Liver (tissue), 9 donors: ENCODE data around the gene CDC14A. TPM values are rescaled to one million over a fixed set of nuclear protein-coding genes. Genes with fewer than 3 reads are reported as not detected.

ENCODE experiments used
- DNase-seq: peaks from one replicate; pipeline ENCODE4 v3.0.0-alpha.2; 2017; ENCODE audit warnings: low spot score
- H3K27ac ChIP-seq, 2 donors: one replicate each; pipeline ENCODE4 v1.7.0; 2013; ENCODE audit warnings: inconsistent platforms in 2 of 2, low read length in 2 of 2, control low read depth in 1 of 2, low read depth in 1 of 2, mild to moderate bottlenecking in 1 of 2
- H3K27me3 ChIP-seq, 4 donors: one replicate each; pipeline versions ENCODE4 v1.6.1 to v1.7.0; 2013; ENCODE audit warnings: low read length in 3 of 4, inconsistent platforms in 1 of 4, mild to moderate bottlenecking in 1 of 4, moderate library complexity in 1 of 4; ENCODE audit not compliant: control insufficient read depth in 4 of 4, insufficient read depth in 4 of 4
- H3K36me3 ChIP-seq, 4 donors: one replicate each; pipeline versions ENCODE4 v1.6.1 to v1.7.0; 2013; ENCODE audit warnings: low read length in 3 of 4, mild to moderate bottlenecking in 3 of 4, low read depth in 1 of 4, moderate library complexity in 1 of 4; ENCODE audit not compliant: control insufficient read depth in 4 of 4, insufficient read depth in 3 of 4
- H3K4me1 ChIP-seq, 4 donors: one replicate each; pipeline versions ENCODE4 v1.6.1 to v1.7.0; 2013; ENCODE audit warnings: low read length in 3 of 4, mild to moderate bottlenecking in 3 of 4, moderate library complexity in 1 of 4; ENCODE audit not compliant: control insufficient read depth in 4 of 4, insufficient read depth in 4 of 4
- H3K4me3 ChIP-seq, 3 donors: one replicate each; pipeline versions ENCODE4 v1.6.1 to v1.7.0; 2013; ENCODE audit warnings: low read length in 3 of 3, control low read depth in 1 of 3, low read depth in 1 of 3, mild to moderate bottlenecking in 1 of 3
- H3K9ac ChIP-seq, 2 donors: one replicate each; pipeline ENCODE4 v1.7.0; 2013; ENCODE audit warnings: low read length in 2 of 2, mild to moderate bottlenecking in 2 of 2, moderate library complexity in 2 of 2, control low read depth in 1 of 2, low read depth in 1 of 2
- H3K9me3 ChIP-seq, 4 donors: one replicate each; pipeline versions ENCODE4 v1.6.1 to v1.7.0; 2013; ENCODE audit warnings: low read length in 3 of 4; ENCODE audit not compliant: control insufficient read depth in 4 of 4
- ATF3 ChIP-seq: IDR thresholded peaks from 2 replicates; pipeline ENCODE4 v1.6.1; 2016; ENCODE audit warnings: antibody characterized with exemption
- EGR1 ChIP-seq, 2 donors: IDR thresholded peaks; 2 replicates each; pipeline ENCODE4 v1.6.1; 2016 to 2018; ENCODE audit warnings: antibody characterized with exemption in 2 of 2, low read depth in 2 of 2
- FOXA1 ChIP-seq: IDR thresholded peaks from 2 replicates; pipeline ENCODE4 v1.6.1; 2016; ENCODE audit warnings: antibody characterized with exemption
- GABPA ChIP-seq, 2 donors: IDR thresholded peaks in 1 of 2; conservative IDR thresholded peaks in 1 of 2; 2 replicates each; pipeline ENCODE4 v1.6.1; 2016; ENCODE audit warnings: antibody characterized with exemption in 2 of 2, mild to moderate bottlenecking in 1 of 2, moderate library complexity in 1 of 2
- HNF4A ChIP-seq, 2 donors: conservative IDR thresholded peaks; 2 replicates each; pipeline ENCODE4 v1.6.1; 2016; ENCODE audit warnings: antibody characterized with exemption in 2 of 2, mild to moderate bottlenecking in 2 of 2
- HNF4G ChIP-seq: IDR thresholded peaks from 2 replicates; pipeline ENCODE4 v1.6.1; 2016; ENCODE audit warnings: antibody characterized with exemption
- JUND ChIP-seq, 2 donors: IDR thresholded peaks; 2 replicates each; pipeline ENCODE4 v1.6.1; 2016; ENCODE audit warnings: antibody characterized with exemption in 2 of 2
- MAX ChIP-seq: IDR thresholded peaks from 2 replicates; pipeline ENCODE4 v1.6.1; 2016; ENCODE audit warnings: antibody characterized with exemption
- NR2F2 ChIP-seq: IDR thresholded peaks from 2 replicates; pipeline ENCODE4 v1.6.1; 2016; ENCODE audit warnings: antibody characterized with exemption
- RAD21 ChIP-seq, 2 donors: IDR thresholded peaks; 2 replicates each; pipeline ENCODE4 v1.6.1; 2016; ENCODE audit warnings: antibody characterized with exemption in 2 of 2, mild to moderate bottlenecking in 2 of 2
- REST ChIP-seq: IDR thresholded peaks from 2 replicates; pipeline ENCODE4 v1.6.1; 2016; ENCODE audit warnings: antibody characterized with exemption, mild to moderate bottlenecking
- RXRA ChIP-seq, 2 donors: IDR thresholded peaks; 2 replicates each; pipeline ENCODE4 v1.6.1; 2017 to 2018; ENCODE audit warnings: antibody characterized with exemption in 2 of 2, mild to moderate bottlenecking in 1 of 2
- SP1 ChIP-seq: IDR thresholded peaks from 2 replicates; pipeline ENCODE4 v1.6.1; 2018; ENCODE audit warnings: antibody characterized with exemption, mild to moderate bottlenecking
- TAF1 ChIP-seq: conservative IDR thresholded peaks from 2 replicates; pipeline ENCODE4 v1.6.1; 2016; ENCODE audit warnings: antibody characterized with exemption, mild to moderate bottlenecking
- YY1 ChIP-seq: IDR thresholded peaks from 2 replicates; pipeline ENCODE4 v1.6.1; 2016; ENCODE audit warnings: antibody characterized with exemption, mild to moderate bottlenecking
- ZBTB33 ChIP-seq: IDR thresholded peaks from 2 replicates; pipeline ENCODE4 v1.6.1; 2016; ENCODE audit warnings: antibody characterized with exemption
- WGBS: extraction: QIAGEN DNeasy Blood & Tissue Kit; methylation state at CpG from one replicate; pipeline ENCODE4 v1.1.7; 2013; 5-methylcytosine and 5-hydroxymethylcytosine counted together
- polyA plus RNA-seq, 2 donors: library from polyadenylated mRNA; stranded (reverse) in 1 of 2; unstranded in 1 of 2; fragments of 200-250 nt in 1 of 2; fragments of >200 nt in 1 of 2; fragmentation: Nextera tagmentation in 1 of 2; extraction: Ambion mirVana in 1 of 2; gene quantifications; one replicate each; pipeline versions ENCODE4 v1.2.1 to v1.2.3, GENCODE V29; 2013 to 2015
- total RNA-seq, 2 donors: library from RNA; depleted of rRNA; stranded (reverse); fragments of >200 nt; gene quantifications; one replicate each; pipeline ENCODE4 v1.2.3, GENCODE V29; 2014
- TF ChIP-seq, protein P1 (sequence below): fragments of 150-350 bp; IDR thresholded peaks from 2 replicates; pipeline ENCODE4 v1.5.1; 2017; ENCODE audit warnings: improper control_type of control experiment, low read depth, low read length; ENCODE audit not compliant: missing input control
- donor health status: healthy.
- donor health status: healthy.
- donor health status: healthy.
- donor health status: healthy.
- donor health status: healthy.

The CDC14A gene
- total and polyA plus RNA-seq, 4 donors: 0.39 to 4.1 (median 2.6) TPM

- no peaks in the 10 kb centered on the region for H3K36me3 ChIP-seq
- no peaks in the 10 kb centered on the region for H3K27me3 ChIP-seq
- DNase-seq: no peak
- 81% methylated on average over 7 of the region's 7 CpGs for WGBS
- peaks cover 0 to 10% (median 3%) of the 10 kb centered on the region in 4 donors for H3K4me1 ChIP-seq
- H3K9me3 ChIP-seq: peaks cover under 1 to 9% (median 3%) of the 10 kb centered on the region in 4 donors
- H3K4me3 ChIP-seq: no peak overlapping the region
- no peak for TF ChIP-seq HNF4G
- no peak for TF ChIP-seq GABPA (IDR thresholded peaks at IDR 0.05 in 1 of 2, conservative IDR thresholded peaks at IDR 0.05 in 1 of 2)
- TF ChIP-seq SP1: no peak
- TF ChIP-seq RAD21 (IDR thresholded peaks at IDR 0.05): no peak
- no peak for TF ChIP-seq EGR1 (IDR thresholded peaks at IDR 0.05; ENCODE audit: low read depth in 2 of 2)
- TF ChIP-seq YY1: no peak
- TF ChIP-seq MAX: no peak
- TF ChIP-seq JUND (IDR thresholded peaks at IDR 0.05): no peak
- TF ChIP-seq, protein P1, sequence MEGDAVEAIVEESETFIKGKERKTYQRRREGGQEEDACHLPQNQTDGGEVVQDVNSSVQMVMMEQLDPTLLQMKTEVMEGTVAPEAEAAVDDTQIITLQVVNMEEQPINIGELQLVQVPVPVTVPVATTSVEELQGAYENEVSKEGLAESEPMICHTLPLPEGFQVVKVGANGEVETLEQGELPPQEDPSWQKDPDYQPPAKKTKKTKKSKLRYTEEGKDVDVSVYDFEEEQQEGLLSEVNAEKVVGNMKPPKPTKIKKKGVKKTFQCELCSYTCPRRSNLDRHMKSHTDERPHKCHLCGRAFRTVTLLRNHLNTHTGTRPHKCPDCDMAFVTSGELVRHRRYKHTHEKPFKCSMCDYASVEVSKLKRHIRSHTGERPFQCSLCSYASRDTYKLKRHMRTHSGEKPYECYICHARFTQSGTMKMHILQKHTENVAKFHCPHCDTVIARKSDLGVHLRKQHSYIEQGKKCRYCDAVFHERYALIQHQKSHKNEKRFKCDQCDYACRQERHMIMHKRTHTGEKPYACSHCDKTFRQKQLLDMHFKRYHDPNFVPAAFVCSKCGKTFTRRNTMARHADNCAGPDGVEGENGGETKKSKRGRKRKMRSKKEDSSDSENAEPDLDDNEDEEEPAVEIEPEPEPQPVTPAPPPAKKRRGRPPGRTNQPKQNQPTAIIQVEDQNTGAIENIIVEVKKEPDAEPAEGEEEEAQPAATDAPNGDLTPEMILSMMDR: no peak
- TF ChIP-seq ZBTB33: no peak
- no peak for TF ChIP-seq HNF4A (conservative IDR thresholded peaks at IDR 0.05)
- TF ChIP-seq ATF3: no peak
- no peak for TF ChIP-seq RXRA (IDR thresholded peaks at IDR 0.05)
- no peak for TF ChIP-seq NR2F2
- no peak for TF ChIP-seq FOXA1
- TF ChIP-seq REST: no peak
- no peak for TF ChIP-seq TAF1
- H3K9ac ChIP-seq: no peak overlapping the region
- no peak overlapping the region for H3K27ac ChIP-seq
Observed at GRCh38 chr1:100321100-100321493, 31.2 kb upstream of the CDC14A start.

GRCh38 chr1:100321506-100321905, 30.8 kb upstream of the CDC14A start:
- 93% methylated on average over 8 of the region's 8 CpGs for WGBS
- H3K36me3 ChIP-seq: no peaks in the 10 kb centered on the region
- H3K27ac ChIP-seq: no peak overlapping the region
- peaks cover 0 to 8% (median 3%) of the 10 kb centered on the region in 4 donors for H3K9me3 ChIP-seq
- no peaks in the 10 kb centered on the region for H3K27me3 ChIP-seq
- no peak overlapping the region for H3K4me3 ChIP-seq
- no peak for DNase-seq
- peaks cover 0 to 10% (median 3%) of the 10 kb centered on the region in 4 donors for H3K4me1 ChIP-seq
- TF ChIP-seq GABPA (IDR thresholded peaks at IDR 0.05 in 1 of 2, conservative IDR thresholded peaks at IDR 0.05 in 1 of 2) (no peak), TAF1 (no peak), YY1 (no peak), HNF4A (conservative IDR thresholded peaks at IDR 0.05) (no peak), HNF4G (no peak)
- TF ChIP-seq, protein P1: no peak
- no peak overlapping the region for H3K9ac ChIP-seq
